VCaP (cell line): Measurements from ENCODE around the gene LPP.

Source experiments
- H3K27ac ChIP-seq: fragments of 450-650 bp; 2 replicates; pipeline ENCODE4 v1.5.1; 2017
- TF ChIP-seq, protein P1 (sequence below): fragments of 450-650 bp; conservative IDR thresholded peaks from 2 replicates; pipeline ENCODE4 v1.5.1; 2017; ENCODE audit warnings: mild to moderate bottlenecking, moderate library complexity

The LPP gene

DNA sequence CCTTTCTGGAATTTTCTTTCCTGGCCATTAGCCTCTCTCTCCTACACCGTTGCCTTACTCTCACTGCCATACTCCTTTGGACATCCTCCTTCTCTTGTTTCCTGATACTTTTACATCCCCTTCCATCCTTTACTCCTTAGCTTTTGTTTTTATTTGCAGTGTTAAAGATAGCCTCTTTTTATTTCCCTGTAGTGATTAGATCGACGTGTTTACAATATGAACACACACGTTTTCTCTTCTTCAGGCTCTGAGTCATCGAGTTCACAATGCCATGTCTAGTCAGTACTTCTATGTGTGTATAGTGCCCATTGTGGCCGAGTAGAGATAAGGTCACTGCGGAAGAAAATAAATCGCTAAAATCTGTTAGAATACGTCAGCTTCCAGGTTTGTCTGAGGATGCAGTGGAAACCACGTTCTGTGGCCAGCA, 208.5 kb downstream of the LPP start:
- TF ChIP-seq, protein P1, sequence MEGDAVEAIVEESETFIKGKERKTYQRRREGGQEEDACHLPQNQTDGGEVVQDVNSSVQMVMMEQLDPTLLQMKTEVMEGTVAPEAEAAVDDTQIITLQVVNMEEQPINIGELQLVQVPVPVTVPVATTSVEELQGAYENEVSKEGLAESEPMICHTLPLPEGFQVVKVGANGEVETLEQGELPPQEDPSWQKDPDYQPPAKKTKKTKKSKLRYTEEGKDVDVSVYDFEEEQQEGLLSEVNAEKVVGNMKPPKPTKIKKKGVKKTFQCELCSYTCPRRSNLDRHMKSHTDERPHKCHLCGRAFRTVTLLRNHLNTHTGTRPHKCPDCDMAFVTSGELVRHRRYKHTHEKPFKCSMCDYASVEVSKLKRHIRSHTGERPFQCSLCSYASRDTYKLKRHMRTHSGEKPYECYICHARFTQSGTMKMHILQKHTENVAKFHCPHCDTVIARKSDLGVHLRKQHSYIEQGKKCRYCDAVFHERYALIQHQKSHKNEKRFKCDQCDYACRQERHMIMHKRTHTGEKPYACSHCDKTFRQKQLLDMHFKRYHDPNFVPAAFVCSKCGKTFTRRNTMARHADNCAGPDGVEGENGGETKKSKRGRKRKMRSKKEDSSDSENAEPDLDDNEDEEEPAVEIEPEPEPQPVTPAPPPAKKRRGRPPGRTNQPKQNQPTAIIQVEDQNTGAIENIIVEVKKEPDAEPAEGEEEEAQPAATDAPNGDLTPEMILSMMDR, result 0 out of 2 replicates have a peak, but pooled peaks have one; percentile 9
- 0 out of 2 replicates have a peak overlapping the region, but pooled peaks have one; percentile 10 for H3K27ac ChIP-seq

DNA sequence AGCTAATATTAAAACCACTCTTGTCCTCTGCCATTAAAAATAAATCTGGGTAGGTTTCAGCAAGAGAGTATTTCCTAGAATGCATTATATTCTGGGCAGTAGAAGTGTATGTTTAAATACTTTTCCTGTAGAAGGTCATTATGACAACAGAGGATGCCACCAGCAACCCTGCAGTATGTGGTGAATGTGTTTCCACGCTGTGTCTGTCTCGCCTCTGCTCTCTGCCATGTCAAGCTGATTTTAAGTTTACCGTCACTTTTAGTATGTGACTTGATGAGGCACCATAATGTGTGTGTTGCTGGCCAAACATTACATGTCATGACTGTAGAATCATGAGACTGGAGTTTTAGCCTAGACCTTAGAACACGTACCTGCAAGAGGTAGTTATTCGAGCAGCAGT, 211.2 kb downstream of the LPP start:
- no peak overlapping the region for H3K27ac ChIP-seq
- TF ChIP-seq, protein P1, result no peak

DNA sequence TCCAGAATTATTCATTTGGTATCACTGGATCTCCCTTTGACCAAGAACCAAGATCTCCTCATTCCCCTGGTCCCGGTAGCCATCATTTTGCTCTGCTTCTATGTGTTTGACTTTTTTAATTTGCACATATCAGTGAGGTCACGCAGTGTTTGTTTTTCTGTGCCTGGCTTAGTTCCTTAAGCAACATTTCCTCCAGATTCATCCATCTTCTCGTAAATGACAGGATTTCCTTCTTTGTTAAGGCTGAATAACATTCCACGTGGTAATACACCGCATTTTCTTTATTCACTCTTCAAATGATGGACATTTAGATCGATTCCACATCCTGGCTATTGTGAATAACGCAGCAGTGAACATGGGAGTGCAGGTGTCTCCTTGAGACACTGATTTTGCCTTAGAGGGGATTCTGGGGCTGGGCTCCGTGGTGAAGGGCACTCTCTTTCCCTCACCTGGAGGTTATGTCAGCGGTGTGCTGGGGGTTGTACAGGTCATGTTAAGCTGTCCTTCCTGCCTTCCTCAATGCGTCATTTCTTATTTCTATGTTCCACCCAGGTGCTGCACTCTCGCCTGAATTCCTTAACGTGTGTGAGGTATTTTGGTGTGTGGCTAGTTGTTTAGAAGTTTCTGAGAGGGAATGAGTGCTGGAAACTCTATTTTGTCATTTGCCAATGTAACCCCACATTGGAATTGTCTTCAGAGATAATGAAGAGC, 212.2 kb downstream of the LPP start:
- TF ChIP-seq, protein P1, result no peak
- peak overlapping the region; percentile 51 for H3K27ac ChIP-seq

DNA sequence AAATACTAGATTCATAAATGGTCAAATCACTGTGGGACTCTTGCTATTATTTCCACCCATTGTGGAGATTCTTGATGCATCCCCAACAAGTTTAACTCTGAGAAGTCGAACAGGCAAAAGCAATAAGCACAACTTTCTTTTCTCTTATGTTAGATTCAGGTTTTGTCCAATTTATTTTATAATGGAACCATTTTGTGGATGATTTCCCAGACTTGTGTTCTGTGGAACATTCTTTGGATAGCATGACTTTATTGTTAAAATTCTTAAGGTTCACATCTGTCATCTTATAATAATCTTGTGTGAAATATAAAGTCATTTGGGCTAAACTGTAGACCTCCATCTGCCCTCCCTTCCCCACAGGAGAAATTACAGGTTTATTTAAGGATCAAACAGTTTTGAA, 213.7 kb downstream of the LPP start:
- TF ChIP-seq, protein P1, result no peak
- no peak overlapping the region for H3K27ac ChIP-seq

DNA sequence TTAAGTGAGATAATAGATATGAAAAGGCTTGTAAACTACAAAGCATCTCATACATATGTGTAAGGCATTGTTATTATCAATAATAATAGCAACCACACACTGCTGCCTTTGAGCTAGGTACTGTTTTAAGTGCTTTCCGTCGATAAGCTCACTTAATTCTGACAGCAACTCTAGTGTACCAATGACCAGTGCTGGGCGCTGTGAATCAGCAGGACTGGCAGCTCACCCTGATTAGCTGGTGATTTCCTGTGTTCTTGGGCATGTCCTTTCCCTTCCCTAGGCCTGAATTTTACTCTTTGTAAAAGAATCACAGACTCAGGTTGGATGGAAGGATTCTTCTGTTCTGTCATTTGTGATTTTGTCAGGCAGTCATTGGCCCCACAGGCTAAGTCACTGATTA, 215.6 kb downstream of the LPP start:
- no peak overlapping the region for H3K27ac ChIP-seq
- TF ChIP-seq, protein P1, result no peak

DNA sequence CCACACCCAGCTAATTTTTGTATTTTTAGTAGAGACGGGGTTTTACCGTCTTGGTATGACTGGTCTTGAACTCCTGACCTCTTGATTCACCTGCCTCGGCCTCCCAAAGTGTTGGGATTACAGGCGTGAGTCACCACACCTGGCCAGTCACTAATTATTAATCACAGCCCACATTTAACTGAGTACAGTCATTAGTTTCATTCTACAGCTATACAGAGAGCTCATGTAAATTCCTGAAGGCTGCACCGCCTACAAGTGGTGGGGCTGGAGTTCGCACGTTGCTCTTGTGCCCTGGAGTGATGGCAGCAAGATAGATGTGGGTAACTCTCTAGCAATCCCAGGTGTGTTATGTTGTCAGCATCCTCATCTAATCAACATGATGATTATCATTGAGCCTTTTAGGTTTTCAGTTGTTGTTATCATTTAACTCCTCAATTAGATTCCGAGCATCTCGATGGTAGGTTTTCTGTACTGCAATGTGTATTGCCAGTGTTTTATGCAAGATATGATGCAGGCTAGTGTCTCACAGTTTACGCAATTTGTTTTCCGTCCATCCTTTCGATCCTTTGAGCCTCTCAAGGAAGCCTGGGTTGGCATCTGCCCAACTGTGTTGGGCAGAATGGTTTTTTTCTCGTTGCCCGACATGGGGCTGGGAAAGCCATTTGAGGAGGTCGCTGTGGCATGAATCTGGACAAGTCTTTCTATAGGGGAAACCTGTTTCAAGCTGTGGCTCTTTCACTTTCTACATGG, 216.3 kb downstream of the LPP start:
- no peak overlapping the region for H3K27ac ChIP-seq
- TF ChIP-seq, protein P1, result no peak

DNA sequence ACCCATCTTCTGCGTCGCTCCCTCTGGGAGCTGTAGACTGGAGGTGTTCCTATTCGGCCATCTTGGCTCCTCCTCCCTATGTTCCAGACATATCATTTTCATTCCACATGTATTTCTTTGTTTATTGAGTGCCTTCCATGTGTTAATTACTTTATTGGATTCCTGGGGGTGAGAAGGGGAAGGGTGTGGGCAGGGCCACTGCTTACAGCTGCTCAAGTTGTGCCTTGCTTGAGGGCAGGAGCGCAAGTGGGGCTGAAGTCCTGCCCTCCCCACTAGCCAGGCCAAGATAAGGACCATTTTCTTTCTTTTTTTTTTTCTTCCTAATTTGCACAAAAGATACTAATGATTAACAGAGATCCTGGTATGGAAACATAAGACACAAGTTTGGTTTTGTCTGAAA, 224.8 kb downstream of the LPP start:
- H3K27ac ChIP-seq, result no peak overlapping the region
- TF ChIP-seq, protein P1, result no peak
